Choroid plexus epithelial cell (primary cell): Measurements from ENCODE around the gene NKG7.
"Not testable (repeated sequence)": the region's sequence is repeated elsewhere in the genome, so short reads cannot be mapped to it uniquely, and the experiment has no call there.

Experiments used
- DNase-seq: peaks from one replicate; pipeline ENCODE4 v3.0.0-alpha.2; 2010; ENCODE audit warnings: low read depth
- H3K4me3 ChIP-seq: 2 replicates; pipeline ENCODE4 v1.5.1; 2011; ENCODE audit warnings: low read depth, mild to moderate bottlenecking, control low read depth, low read length, moderate library complexity
- TF ChIP-seq, protein P1 (sequence below): conservative IDR thresholded peaks from 2 replicates; pipeline ENCODE4 v1.5.1; 2011; ENCODE audit warnings: low read depth, mild to moderate bottlenecking, control low read depth, inconsistent platforms, low read length, moderate library complexity

Gene NKG7

DNA sequence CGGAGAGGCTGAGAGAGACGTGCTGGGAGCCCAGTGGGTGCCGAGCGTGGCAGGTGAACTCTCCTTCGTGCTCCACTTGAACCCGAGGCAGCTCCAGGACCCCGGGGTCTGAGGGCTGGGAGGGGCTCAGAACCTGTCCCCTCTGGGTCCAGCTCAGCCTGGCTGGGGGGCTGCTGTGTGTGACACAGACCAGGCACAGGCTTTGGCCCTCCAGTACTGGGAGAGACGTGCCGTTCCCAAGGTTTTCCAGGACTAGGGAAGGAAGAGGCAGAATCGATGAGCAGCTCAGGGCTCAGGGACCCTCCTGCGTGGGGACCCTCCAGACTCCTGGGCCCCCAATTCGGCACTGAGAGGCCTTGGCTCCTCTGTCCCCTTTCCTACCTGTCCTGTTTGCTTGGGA lies 42.7 kb upstream of the NKG7 start:
- TF ChIP-seq, protein P1, sequence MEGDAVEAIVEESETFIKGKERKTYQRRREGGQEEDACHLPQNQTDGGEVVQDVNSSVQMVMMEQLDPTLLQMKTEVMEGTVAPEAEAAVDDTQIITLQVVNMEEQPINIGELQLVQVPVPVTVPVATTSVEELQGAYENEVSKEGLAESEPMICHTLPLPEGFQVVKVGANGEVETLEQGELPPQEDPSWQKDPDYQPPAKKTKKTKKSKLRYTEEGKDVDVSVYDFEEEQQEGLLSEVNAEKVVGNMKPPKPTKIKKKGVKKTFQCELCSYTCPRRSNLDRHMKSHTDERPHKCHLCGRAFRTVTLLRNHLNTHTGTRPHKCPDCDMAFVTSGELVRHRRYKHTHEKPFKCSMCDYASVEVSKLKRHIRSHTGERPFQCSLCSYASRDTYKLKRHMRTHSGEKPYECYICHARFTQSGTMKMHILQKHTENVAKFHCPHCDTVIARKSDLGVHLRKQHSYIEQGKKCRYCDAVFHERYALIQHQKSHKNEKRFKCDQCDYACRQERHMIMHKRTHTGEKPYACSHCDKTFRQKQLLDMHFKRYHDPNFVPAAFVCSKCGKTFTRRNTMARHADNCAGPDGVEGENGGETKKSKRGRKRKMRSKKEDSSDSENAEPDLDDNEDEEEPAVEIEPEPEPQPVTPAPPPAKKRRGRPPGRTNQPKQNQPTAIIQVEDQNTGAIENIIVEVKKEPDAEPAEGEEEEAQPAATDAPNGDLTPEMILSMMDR, result no peak
- DNase-seq, result no peak
- H3K4me3 ChIP-seq, result no peak overlapping the region

DNA sequence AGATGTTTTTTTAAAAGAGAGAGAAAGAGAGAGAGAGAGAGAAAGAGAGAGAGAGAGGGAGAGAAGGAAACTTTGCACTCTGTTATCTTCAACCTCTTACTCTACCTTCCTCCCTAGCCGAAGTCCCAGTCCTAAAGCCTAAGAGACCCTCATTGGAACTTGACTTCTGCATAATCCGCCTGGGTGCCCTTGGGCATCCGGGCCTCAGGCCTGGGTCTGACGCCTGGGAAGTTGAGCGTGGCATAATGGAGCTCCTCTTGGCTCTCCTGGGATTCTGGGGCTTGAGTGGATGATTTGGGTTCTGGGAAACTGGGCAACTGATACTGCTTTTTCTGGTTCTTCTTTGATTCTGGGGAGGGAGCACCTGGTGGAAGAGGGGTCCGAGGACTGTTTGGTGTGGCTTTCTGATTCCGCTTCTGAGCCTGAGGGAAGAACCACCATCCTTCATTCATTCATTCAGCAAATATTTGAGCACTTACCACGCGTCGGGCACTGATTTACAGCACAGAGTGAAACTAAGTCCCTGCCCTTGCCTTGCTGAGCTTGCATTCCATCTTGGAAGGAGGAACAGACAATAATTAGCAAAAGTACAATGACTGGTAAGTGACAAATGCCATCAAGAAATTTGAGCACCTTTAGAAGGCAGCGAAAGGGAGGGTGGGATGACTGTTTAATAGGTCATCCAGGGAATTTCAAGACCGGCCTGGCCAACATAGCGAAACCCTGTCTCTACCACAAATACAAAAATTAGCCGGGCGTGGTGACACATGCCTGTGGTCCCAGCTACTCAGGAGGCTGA lies 38.7 kb upstream of the NKG7 start:
- no peak for DNase-seq
- TF ChIP-seq, protein P1, result no peak
- no peak overlapping the region for H3K4me3 ChIP-seq

DNA sequence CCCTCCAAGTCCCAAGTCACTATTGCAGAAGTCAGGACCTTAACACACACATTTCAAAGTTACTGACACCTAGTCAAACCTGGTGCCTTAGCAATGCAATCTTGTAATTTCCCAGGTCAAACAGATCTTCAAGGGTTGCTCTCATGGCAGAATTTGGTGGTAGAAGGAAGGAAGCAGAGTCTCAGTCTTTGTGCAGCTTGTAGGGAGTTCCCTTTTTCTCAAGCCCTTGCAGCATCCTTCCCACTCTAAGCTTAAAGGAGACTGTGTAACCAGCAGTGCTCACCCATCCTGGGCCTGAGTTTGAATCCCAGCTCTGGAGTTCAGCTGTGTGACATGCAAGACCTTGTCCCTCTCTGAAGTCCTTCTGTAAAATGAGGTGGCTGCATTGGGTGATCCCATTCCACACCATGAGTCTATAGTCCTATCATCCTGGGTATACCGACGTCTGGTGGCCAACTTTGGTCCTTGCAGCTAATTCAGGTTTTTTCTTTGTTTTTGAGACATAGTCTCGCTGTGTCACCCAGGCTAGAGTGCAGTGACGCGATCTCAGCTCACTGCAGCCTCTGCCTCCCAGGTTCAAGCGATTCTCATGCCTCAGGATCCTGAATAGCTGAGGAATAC lies 35.2 kb upstream of the NKG7 start:
- TF ChIP-seq, protein P1, result peak; percentile 68
- H3K4me3 ChIP-seq, result no peak overlapping the region
- DNase-seq, result peak; percentile 54

DNA sequence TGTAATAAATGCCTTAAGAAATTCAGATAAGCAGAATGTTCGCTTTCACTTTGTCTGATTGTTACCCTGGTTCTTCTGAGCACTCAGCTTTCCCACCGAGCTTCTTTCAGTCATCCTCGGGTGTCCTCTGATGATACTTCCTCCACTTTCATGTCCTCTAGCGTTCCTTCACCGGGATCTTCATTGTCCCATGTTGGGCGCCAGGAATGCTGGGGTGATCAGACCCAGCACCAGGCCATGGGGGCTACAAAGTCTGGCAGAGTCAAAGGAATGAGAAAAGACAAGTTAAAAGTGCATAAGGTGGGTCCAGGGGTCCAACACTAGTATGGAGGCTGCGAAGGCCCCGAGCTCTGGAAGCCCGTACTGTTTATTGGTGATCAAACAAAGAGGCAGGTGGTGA lies 29.7 kb upstream of the NKG7 start:
- TF ChIP-seq, protein P1, result no peak
- no peak for DNase-seq

DNA sequence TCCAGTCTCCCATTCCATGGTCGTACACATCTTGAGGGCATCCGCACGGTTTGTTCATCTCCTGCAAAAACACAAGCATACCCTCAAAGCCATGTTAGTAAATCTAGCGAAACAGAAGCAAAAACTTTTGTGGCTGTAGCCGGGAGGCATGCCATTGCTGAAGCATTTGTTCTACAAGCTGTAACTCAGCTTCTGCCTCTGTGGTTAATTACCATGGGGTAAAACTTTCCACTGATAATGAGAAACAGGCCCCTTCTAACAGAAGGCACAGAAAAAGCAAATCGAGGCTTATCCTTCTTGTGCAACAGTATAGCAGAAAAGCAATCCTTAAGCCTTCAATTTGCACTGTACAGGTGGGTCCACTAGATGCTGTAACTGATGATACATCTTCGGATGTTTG lies 27.5 kb upstream of the NKG7 start:
- DNase-seq, H3K4me3 ChIP-seq: not testable (repeated sequence)

More for the DNA sequence above, 29.7 kb upstream of the NKG7 start:
- H3K4me3 ChIP-seq, result no peak overlapping the region

DNA sequence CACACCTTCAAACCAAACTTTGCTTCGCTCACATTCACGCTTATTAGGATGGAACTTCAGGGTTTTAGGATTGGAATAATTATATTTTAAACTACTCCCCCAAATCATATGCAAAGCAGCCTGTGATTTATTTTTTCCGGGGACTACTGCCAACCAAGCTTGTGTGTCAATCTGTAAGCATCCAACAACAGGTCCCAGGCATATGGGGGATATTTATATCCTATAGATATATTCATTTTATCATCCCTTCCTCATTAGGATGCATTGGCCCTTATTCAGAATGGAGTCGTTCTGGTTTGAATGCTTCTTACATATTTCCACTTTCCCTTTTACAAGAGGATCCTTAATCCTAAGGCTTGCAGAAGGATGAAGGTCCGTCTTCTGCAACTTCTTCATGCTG lies 26.8 kb upstream of the NKG7 start:
- TF ChIP-seq, protein P1, result no peak
- no peak for DNase-seq
- no peak overlapping the region for H3K4me3 ChIP-seq

DNA sequence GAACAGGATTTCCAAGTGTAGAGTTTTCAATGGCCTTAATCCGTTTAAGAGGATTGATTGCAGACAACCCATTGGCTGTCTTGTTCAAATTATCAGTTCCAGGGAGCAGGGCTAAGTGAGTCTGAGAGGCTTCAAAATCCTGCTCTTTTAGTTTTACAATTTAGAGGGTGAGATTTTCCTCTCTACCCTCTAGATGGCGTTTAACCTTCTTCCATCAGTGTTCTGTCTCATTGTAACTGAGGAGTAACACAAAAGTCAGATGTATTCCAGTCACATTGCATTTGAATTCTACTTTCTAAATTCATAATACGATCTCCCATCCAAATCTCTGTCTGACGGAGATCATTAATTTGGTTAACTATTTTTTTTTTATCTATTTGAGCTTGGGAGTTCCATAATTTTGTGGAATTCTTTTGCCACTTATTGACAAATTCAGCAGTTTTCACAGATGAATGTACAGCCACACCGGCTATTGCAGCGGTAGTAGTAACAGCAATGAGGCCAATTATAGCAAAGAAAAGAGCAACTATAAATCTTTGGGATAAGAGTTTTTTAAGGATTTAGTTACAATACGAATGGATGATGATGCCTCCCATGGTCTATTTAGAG lies 25.7 kb upstream of the NKG7 start:
- DNase-seq, result peak; percentile 58
- no peak overlapping the region for H3K4me3 ChIP-seq
- TF ChIP-seq, protein P1, result peak; percentile 57

DNA sequence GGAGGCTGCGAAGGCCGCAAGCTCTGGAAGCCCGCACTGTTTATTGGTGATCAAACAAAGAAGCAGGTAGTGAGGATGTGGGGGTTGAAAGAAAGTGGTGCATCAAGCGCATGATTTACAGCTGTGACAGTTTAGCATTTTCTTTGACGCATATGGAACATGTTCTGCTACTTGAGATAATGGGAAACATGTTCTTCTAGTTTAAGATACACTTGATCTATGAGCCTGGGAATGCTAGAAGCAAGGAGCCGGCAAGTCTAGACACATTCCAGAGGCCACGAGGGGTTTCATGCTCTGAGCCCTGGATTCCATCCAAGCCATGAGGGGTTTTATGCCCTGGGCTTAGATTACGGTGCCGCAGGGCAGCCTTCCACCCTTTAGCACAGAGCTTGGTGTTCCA lies 25.0 kb upstream of the NKG7 start:
- not testable (repeated sequence) for H3K4me3 ChIP-seq
- DNase-seq, result peak; percentile 29
